DMS53 (cell line): ENCODE data around the gene COMMD1.
"Not testable (repeated sequence)": the region's sequence is repeated elsewhere in the genome, so short reads cannot be mapped to it uniquely, and the experiment has no call there.

Experiments
- DNase-seq: peaks from one replicate; lab custom pipeline; 2025; lab: John Stamatoyannopoulos, UW

COMMD1 gene

DNA sequence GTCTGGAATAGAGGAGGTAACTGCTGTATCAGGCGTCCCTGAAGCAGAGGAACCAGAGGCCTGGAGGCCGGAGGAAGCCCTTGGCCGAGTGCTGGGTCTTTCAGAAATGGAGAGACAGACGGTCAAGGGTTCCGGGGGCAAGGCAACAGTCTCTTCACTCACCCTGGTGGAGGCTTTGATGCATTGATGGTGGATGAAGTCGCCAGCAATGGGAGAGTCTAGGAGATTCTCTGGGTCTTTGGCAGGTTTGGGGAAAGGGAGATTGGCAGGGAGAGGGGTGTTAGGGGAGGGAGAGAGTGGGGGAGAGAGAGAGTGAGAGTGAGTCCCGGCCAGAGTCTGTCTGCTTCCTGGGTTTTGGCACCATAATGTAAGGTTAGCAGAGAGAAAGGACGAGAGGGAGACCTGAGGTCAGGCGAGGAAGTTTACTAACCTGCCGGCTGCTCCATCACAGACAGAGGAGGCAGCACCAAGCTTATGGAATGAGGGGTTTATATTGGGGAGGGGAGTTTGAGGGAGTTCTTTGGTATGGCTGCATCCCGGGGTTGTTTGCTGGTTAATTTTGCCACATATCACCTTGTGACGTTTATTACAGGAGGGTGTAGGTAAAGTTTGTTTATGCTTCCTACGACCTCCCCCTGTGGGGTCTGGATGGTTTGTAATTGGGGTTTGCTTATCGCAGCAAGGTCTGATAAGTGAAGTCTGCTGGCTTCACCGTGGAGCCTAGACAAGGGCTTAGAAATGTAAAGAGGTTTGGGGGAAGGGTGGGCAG is 19.6 kb downstream of the COMMD1 start:
- no peak for DNase-seq

DNA sequence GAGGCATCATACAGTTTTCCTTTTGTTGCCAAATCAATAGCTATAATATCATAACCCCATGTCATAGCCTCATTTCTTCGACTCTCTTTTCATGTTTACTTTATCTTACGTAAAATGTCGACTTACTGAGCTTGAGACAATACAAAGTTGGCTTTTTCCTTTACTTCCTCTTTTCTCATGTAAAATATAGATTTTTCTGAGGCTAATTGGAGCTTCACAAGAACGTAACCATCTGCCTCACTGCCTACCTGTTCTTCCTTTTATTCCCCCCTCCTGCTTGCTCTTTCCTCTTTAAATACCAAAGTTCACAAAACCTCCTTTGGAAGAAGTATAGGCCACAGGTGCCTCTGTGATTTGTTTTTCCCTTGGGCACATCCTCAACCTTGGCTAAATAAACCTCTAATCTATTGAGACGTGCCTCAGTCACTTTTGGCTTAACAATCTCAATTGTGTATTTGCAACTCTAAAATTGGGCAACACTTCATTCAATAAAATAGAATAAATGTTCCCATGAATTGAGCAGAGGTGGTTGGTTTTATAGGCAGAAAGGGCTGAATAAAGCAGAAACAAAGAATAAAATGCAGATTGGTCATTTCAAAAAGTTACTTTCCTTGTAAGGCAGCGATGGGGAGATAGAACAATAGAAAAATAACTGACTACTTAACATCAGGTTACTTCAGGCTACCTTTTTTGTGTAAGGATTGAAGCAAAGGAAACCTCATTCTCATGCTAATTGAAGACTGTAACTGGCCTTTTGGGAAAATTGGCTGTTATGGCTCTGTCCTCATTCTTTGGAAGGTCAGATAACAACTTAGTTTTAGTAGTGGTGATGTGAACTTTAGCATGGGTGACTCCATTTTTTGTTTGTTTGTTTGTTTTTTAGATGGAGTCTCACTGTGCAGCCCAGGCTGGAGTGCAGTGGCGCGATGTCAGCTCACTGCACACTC is 21.3 kb downstream of the COMMD1 start:
- DNase-seq = no peak

- DNase-seq = no peak
Measured at GRCh38 chr2:61928826-61929461, 23.5 kb downstream of the COMMD1 start.

DNA sequence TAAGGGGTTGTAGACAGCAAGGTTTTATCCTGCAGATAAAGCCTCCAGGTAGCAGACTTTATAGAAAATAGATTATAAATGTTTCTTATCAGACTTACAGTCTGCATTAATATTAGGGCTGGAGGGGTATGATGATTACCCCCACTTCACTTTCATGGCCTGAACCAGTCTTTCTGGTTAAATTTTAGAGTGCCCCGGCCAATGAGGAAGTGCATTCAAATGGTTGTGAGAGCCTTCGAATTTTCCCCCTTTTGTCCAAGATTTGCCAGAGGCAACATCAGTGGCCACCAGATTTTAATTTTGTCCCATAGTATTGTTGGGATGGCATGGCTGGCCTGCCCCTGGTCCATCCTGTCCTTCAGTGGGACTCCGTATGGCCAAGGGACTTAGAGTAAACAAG is 31.6 kb downstream of the COMMD1 start:
- no peak for DNase-seq

GRCh38 chr2:61937886-61938285 is 32.4 kb downstream of the COMMD1 start:
- no peak for DNase-seq

DNA sequence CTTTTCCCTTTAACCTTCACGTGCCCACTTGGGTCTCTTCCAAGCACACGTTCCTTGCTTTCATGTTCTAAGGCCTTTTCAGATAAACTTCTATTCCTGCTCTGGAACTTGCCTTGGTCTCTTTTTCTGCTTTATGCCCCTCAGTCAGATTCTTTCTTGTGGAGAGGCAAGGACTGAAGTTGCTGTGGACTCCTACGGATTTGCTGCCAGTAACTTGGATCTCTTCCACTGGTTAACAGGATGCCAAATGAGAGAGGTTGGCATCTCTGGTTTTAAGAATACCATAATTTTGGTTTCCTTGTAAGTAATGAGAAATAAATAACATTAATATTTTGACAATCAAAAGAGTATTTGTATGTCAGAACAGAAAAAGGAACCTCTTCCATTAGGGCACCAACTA is 33.0 kb downstream of the COMMD1 start:
- no peak for DNase-seq

- DNase-seq = no peak
Measured at GRCh38 chr2:61943251-61943650, 37.8 kb downstream of the COMMD1 start.

GRCh38 chr2:61946666-61947065 is 41.2 kb downstream of the COMMD1 start:
- DNase-seq = no peak

- no peak for DNase-seq
Measured at GRCh38 chr2:61948661-61949457, 43.4 kb downstream of the COMMD1 start.

GRCh38 chr2:61949458-61949713 is 43.9 kb downstream of the COMMD1 start:
- no peak for DNase-seq

GRCh38 chr2:61949714-61950560 is 44.5 kb downstream of the COMMD1 start:
- DNase-seq = peak; percentile 44

DNA sequence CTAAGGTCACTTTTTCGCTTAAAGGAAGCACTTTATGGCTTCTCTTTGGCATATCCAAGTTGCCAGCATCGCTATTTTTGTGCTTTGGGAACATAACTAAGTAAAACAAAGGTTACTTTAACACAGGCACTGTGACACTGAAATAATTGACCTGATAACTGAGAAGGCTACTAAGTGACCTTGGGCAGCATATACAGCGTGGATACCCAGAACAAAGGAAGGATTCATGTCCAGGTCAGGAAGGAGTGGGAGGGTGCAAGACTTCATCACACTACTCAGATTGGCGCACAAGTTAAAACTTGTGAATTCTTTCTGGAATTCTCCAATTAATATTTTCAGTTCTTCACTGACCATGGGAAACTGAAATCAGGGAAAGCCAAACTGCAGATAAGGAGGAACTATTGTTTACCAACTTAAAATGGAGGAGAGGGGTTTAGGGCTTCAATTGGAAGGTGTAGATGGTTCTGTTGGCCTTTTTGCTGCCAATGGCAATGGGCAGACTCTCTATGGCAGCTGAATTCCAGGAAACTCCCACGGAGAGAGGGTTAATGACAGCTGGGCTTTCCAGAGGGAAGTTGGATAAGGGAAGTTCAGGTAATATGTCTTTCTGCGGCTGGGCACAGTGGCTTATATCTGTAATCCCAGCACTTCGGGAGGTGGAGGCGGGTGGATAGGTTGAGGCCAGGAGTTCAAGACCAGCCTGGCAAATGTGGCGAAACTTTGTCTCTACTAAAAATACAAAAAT is 45.3 kb downstream of the COMMD1 start:
- no peak for DNase-seq

- no peak for DNase-seq
Measured at GRCh38 chr2:61951881-61952280, 46.4 kb downstream of the COMMD1 start.

DNA sequence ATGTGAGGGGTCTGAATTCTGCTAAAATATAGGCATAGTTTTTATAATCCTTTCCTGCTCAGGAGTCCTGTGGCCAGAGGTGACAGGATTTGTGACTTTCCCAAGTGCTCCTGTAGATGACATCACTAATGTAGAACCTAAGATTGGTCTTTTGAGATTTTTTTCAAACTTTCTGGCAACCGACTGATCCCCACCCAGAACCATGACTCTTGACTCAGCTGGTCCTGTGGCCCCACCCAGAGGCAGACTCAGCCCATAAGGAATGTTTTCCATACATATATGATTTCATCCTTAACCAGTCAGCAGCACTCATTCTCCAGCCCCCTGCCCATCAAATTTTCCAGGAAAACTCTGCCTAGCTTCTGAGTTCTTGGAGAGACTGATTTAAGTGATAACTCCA is 46.8 kb downstream of the COMMD1 start:
- DNase-seq = no peak

DNA sequence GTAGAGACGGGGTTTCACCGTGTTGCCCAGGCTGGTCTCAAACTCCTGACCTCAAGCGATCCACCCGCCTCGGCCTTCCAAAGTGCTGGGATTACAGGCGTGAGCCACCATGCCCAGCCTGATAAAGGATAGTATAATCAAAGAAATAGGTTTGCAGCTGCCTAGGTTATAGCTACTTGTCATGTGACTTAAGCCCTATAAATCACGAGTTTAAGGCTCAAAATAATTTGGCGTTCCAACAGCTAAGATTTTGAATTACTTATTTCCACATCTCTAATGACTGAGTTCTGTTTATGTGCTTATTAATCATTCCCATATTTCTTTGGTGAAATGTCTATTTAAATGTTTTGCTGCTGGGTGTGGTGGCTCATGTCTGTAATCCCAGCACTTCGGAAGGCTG is 49.4 kb downstream of the COMMD1 start:
- DNase-seq = not testable (repeated sequence)

DNA sequence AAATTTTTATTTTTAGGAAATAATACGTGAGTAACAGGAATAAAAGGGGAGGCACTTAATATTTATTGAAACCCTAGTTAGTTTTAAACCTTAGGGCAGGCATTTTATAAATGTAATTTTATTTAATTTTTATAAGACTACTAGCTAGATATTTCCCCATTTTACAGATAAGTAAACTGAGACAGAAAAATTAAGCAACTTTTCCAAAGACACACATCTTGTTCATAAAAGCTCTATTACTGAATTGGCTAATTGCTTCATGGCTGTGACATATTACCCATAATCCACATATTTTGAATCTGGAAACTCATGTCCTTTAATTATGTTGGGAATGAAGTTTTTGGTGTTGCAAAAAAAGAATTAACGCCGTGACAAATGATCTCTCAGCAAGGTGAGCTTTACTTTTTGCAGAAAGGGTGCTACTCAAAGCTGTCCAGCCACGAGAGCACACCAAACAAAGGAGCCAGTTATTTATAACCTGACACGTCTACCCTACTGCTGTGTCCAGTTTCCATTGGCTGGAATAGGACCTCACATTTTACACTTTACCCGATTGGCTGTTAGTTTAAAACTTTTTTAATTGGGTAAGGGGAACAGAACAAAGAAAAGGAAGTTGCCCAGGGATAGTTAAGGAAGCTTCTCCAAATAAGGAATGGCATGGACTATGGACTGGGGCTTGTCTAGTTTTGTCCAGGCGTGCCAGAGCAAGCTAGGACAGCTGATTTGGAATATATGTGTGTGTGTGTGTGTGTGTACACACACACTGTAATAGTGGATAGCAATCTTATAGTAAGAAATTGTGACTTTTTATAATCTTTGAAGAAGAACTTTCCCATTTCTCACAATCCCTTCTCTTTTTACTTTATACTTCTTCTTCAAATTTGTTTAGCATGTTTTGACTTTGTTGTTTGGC is 54.2 kb downstream of the COMMD1 start:
- peak; percentile 16 for DNase-seq

DNA sequence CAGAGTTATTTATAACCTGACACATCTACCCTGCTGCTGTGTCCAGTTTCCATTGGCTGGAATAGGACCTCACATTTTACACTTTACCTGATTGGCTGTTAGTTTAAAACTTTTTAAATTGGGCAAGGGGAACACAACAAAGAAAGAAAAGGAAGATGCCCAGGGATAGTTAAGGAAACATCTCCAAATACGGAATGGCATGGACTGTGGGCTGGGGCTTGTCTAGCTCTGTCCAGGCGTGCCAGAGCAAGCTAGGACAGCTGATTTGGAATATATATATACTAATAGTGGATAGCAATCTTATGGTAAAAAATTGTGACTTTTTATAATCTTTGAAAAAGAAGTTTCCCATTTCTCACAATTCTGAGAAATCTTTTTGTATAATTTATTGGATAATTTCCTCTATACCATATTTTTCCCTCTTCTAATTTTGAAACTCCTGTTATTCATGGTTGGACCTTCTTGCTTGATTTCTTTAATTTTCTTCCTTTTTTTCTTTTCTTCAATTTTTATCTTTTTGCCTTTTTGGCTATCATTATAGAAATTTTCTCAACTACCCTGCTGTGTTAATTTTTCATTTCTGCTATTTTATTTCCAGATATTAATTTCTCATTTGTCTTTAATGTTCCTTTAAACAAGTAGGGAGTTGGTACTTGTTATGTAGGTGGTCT is 55.9 kb downstream of the COMMD1 start:
- no peak for DNase-seq

- no peak for DNase-seq
Measured at GRCh38 chr2:61962095-61962984, 56.9 kb downstream of the COMMD1 start.
